Peyer's patch (tissue), 4 donors: Measurements from ENCODE around the gene SYT4. TPM values are rescaled to one million over a fixed set of nuclear protein-coding genes. Genes with fewer than 3 reads are reported as not detected.

Experiments used
- DNase-seq, 3 donors: peaks; one replicate each; pipeline ENCODE4 v3.0.0-alpha.2; 2017 to 2019
- H3K27ac ChIP-seq, 4 donors: fragments of 200-600 bp; sonication (generic); one replicate each; pipeline ENCODE4 v1.5.1; 2016 to 2019
- H3K27me3 ChIP-seq, 2 donors: fragments of 200-600 bp; sonication (generic); one replicate each; pipeline ENCODE4 v1.5.1; 2019
- H3K36me3 ChIP-seq, 3 donors: fragments of 200-600 bp; sonication (generic); one replicate each; pipeline ENCODE4 v1.5.1; 2016 to 2019
- H3K4me1 ChIP-seq, 4 donors: fragments of 200-600 bp; sonication (generic); one replicate each; pipeline ENCODE4 v1.5.1; 2016 to 2019
- H3K4me3 ChIP-seq, 4 donors: fragments of 200-600 bp; sonication (generic); 1 replicate in 3 of 4; 2 replicates in 1 of 4; pipeline ENCODE4 v1.5.1; 2016 to 2019; ENCODE audit warnings: mild to moderate bottlenecking in 1 of 4
- H3K9me3 ChIP-seq, 4 donors: fragments of 200-600 bp; sonication (generic); one replicate each; pipeline ENCODE4 v1.5.1; 2016 to 2019; ENCODE audit warnings: mild to moderate bottlenecking in 1 of 4
- CTCF ChIP-seq, 6 experiments: fragments of 450-650 bp in 4 of 6; fragments of 200-600 bp in 2 of 6; sonication (generic) in 1 of 6; IDR thresholded peaks; one replicate each; pipeline ENCODE4 v1.5.1; 2017 to 2019; ENCODE audit warnings: antibody characterized with exemption in 6 of 6, mild to moderate bottlenecking in 3 of 6, moderate library complexity in 1 of 6
- POLR2A ChIP-seq, 2 donors: fragments of 450-650 bp; IDR thresholded peaks; one replicate each; pipeline ENCODE4 v1.5.1; 2017; ENCODE audit warnings: antibody characterized with exemption in 2 of 2, mild to moderate bottlenecking in 2 of 2, moderate library complexity in 2 of 2
- total RNA-seq, 4 donors: library from RNA; depleted of rRNA; stranded (reverse); fragments of >200 nt; gene quantifications; one replicate each; pipeline ENCODE4 v1.1.0, GENCODE V29; 2016

Gene SYT4
- total RNA-seq, 4 donors from 2014 or later, result 0.76 to 2.5 (median 0.94) TPM; not detected in 1

- no peaks in the 10 kb centered on the region for H3K4me1 ChIP-seq
- H3K27me3 ChIP-seq, result no peaks in the 10 kb centered on the region
- TF ChIP-seq POLR2A (IDR thresholded peaks at IDR 0.05) (no peak), CTCF (IDR thresholded peaks at IDR 0.05) (no peak)
- H3K9me3 ChIP-seq, result no peaks in the 10 kb centered on the region
- H3K27ac ChIP-seq, result no peak overlapping the region
- DNase-seq, result no peak
- H3K4me3 ChIP-seq, result no peak overlapping the region
- H3K36me3 ChIP-seq, result no peaks in the 10 kb centered on the region
Observed at GRCh38 chr18:43283299-43283698, 6.0 kb upstream of the SYT4 start.

- Histone ChIP-seq H3K9me3 (no peaks in the 10 kb centered on the region), H3K27ac (no peak overlapping the region), H3K4me1 (no peaks in the 10 kb centered on the region), H3K36me3 (no peaks in the 10 kb centered on the region), H3K4me3 (no peak overlapping the region), H3K27me3 (no peaks in the 10 kb centered on the region)
- DNase-seq, result no peak
- TF ChIP-seq CTCF (IDR thresholded peaks at IDR 0.05) (no peak), POLR2A (IDR thresholded peaks at IDR 0.05) (no peak)
Observed at GRCh38 chr18:43279015-43279744, 1.9 kb upstream of the SYT4 start.

GRCh38 chr18:43278355-43278754 is 1.1 kb upstream of the SYT4 start:
- H3K27me3 ChIP-seq, result no peaks in the 10 kb centered on the region
- H3K9me3 ChIP-seq, result no peaks in the 10 kb centered on the region
- no peak overlapping the region for H3K4me3 ChIP-seq
- DNase-seq, result no peak
- H3K36me3 ChIP-seq, result no peaks in the 10 kb centered on the region
- no peak for TF ChIP-seq CTCF (IDR thresholded peaks at IDR 0.05)
- TF ChIP-seq POLR2A (IDR thresholded peaks at IDR 0.05), result no peak
- no peak overlapping the region for H3K27ac ChIP-seq
- no peaks in the 10 kb centered on the region for H3K4me1 ChIP-seq

- no peak for TF ChIP-seq CTCF (IDR thresholded peaks at IDR 0.05)
- no peak for TF ChIP-seq POLR2A (IDR thresholded peaks at IDR 0.05)
- Histone ChIP-seq H3K36me3 (no peaks in the 10 kb centered on the region), H3K4me1 (no peaks in the 10 kb centered on the region), H3K9me3 (no peaks in the 10 kb centered on the region), H3K4me3 (no peak overlapping the region), H3K27me3 (no peaks in the 10 kb centered on the region), H3K27ac (no peak overlapping the region)
- no peak for DNase-seq
Observed at GRCh38 chr18:43276491-43276890, 799 bp downstream of the SYT4 start.

- Histone ChIP-seq H3K36me3 (no peaks in the 10 kb centered on the region), H3K27me3 (no peaks in the 10 kb centered on the region), H3K9me3 (no peaks in the 10 kb centered on the region), H3K4me3 (no peak overlapping the region), H3K27ac (no peak overlapping the region), H3K4me1 (no peaks in the 10 kb centered on the region)
- no peak for DNase-seq
- no peak for TF ChIP-seq CTCF (IDR thresholded peaks at IDR 0.05)
- no peak for TF ChIP-seq POLR2A (IDR thresholded peaks at IDR 0.05)
Observed at GRCh38 chr18:43275546-43275945, 1.7 kb downstream of the SYT4 start.
